ENCODE data around the gene TJP2. TPM values are rescaled to one million over a fixed set of nuclear protein-coding genes. Genes with fewer than 3 reads are reported as not detected.

The TJP2 gene
- total and polyA plus RNA-seq, 2 donors (not counting 3 experiments of a cell fraction or from before 2014, with no cell fraction given): 83.0 to 168 TPM

GRCh38 chr9:69214939-69215338, 40.9 kb downstream of the TJP2 start:
- dilution Hi-C loops (cut with MboI; ENCODE audit: extremely low pct_ligation_motif_present, low sequenced_read_pairs) (no loop called here), intact Hi-C loops (cut with micrococcal nuclease) (no loop called here)
- Histone ChIP-seq H3K27ac (ENCODE audit: insufficient read depth, low read depth, low read length) (no peak overlapping the region), H3K9me1 (replicated peaks; ENCODE audit: control insufficient read depth, extremely low read depth, insufficient read depth, low read length) (no peaks in the 10 kb centered on the region), H2AFZ (ENCODE audit: low read depth, low read length) (no peak overlapping the region), H3K9ac (replicated peaks; ENCODE audit: extremely low read depth, insufficient read depth, low read length) (no peak overlapping the region), H3K4me2 (ENCODE audit: insufficient read depth, low read length) (no peak overlapping the region), H4K20me1 (replicated peaks; ENCODE audit: control insufficient read depth, extremely low read depth, insufficient read depth, low read length) (no peaks in the 10 kb centered on the region), H3K4me1 (ENCODE audit: control insufficient read depth, extremely low read depth, insufficient read depth, low read length) (peaks cover 9% of the 10 kb centered on the region), H3K79me2 (ENCODE audit: control insufficient read depth, insufficient read depth, low read length) (peaks cover 34% of the 10 kb centered on the region), H3K27me3 (ENCODE audit: control insufficient read depth in 2 of 2, insufficient read depth in 2 of 2, low read length in 2 of 2) (no peaks in the 10 kb centered on the region), H3K9me3 (replicated peaks; ENCODE audit: control insufficient read depth, insufficient read depth, low read length) (no peaks in the 10 kb centered on the region), H3K36me3 (ENCODE audit: control insufficient read depth in 2 of 2, extremely low read depth in 1 of 2, insufficient read depth in 2 of 2, low read length in 2 of 2) (peaks cover 0 to 12% of the 10 kb centered on the region in 2 experiments), H3K4me3 (replicated peaks in 1 of 3; ENCODE audit: insufficient read depth in 1 of 3, low read depth in 1 of 3, low read length in 3 of 3) (no peak overlapping the region)
- TF ChIP-seq POLR2A (IDR thresholded peaks at IDR 0.05; ENCODE audit: low read depth, low read length): no peak
- ChIA-PET POLR2A (interaction anchor here (0.6 kb wide), 1 partner anchor 136 kb away, joined by 3 read pairs; no protein-coding TSS in a partner anchor), CTCF (interaction anchor here (1.0 to 1.6 kb wide), 7 partner anchors 9 to 180 kb away, joined by 3 to 6 read pairs (median 4); no protein-coding TSS in a partner anchor)
- FAIRE-seq (no peak), DNase-seq (ENCODE audit: low read depth, low spot score) (no peak)
- BruUV-seq (replicated peaks): no TSS peak

GRCh38 chr9:69215774-69216485, 41.9 kb downstream of the TJP2 start:
- no peak for TF ChIP-seq EZH2 (IDR thresholded peaks at IDR 0.05; ENCODE audit: borderline replicate concordance, low read depth, low read length, severe bottlenecking)
- TF ChIP-seq MYC (IDR thresholded peaks at IDR 0.05; ENCODE audit: low read depth, low read length): no peak
- TF ChIP-seq POLR2A (IDR thresholded peaks at IDR 0.05; ENCODE audit: low read depth, low read length): peak; percentile 51
- TF ChIP-seq, protein P1, sequence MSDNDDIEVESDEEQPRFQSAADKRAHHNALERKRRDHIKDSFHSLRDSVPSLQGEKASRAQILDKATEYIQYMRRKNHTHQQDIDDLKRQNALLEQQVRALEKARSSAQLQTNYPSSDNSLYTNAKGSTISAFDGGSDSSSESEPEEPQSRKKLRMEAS (IDR thresholded peaks at IDR 0.05; ENCODE audit: insufficient read depth, insufficient read length): no peak
- TF ChIP-seq JUN (IDR thresholded peaks at IDR 0.05; ENCODE audit: borderline replicate concordance, insufficient read depth, insufficient read length, low read depth): peak; percentile 75
- TF ChIP-seq FOS (IDR thresholded peaks at IDR 0.05; ENCODE audit: borderline replicate concordance, insufficient read depth, low read length): no peak
- TF ChIP-seq POLR2AphosphoS5 (IDR thresholded peaks at IDR 0.05; ENCODE audit: insufficient read depth, low read depth, low read length): peak; percentile 56
- no peak for TF ChIP-seq CTCF (IDR thresholded peaks at IDR 0.05; ENCODE audit: extremely low read depth in 1 of 2, insufficient read depth in 1 of 2, low read depth in 1 of 2, low read length in 2 of 2)
- peak; percentile 29 for TF ChIP-seq GATA2 (IDR thresholded peaks at IDR 0.05; ENCODE audit: insufficient read depth, insufficient read length, low read depth, low read length)
- Histone ChIP-seq H4K20me1 (replicated peaks; ENCODE audit: control insufficient read depth, extremely low read depth, insufficient read depth, low read length) (no peaks in the 10 kb centered on the region), H3K79me2 (ENCODE audit: control insufficient read depth, insufficient read depth, low read length) (peaks cover 25% of the 10 kb centered on the region), H3K36me3 (ENCODE audit: control insufficient read depth in 2 of 2, extremely low read depth in 1 of 2, insufficient read depth in 2 of 2, low read length in 2 of 2) (peaks cover 0 to 12% of the 10 kb centered on the region in 2 experiments), H3K27me3 (ENCODE audit: control insufficient read depth in 2 of 2, insufficient read depth in 2 of 2, low read length in 2 of 2) (no peaks in the 10 kb centered on the region), H3K4me3 (replicated peaks in 1 of 3; ENCODE audit: insufficient read depth in 1 of 3, low read depth in 1 of 3, low read length in 3 of 3) (no peak overlapping the region), H3K4me1 (ENCODE audit: control insufficient read depth, extremely low read depth, insufficient read depth, low read length) (peaks cover 9% of the 10 kb centered on the region), H3K9me1 (replicated peaks; ENCODE audit: control insufficient read depth, extremely low read depth, insufficient read depth, low read length) (no peaks in the 10 kb centered on the region), H3K9me3 (replicated peaks; ENCODE audit: control insufficient read depth, insufficient read depth, low read length) (no peaks in the 10 kb centered on the region), H3K4me2 (ENCODE audit: insufficient read depth, low read length) (no peak overlapping the region), H3K9ac (replicated peaks; ENCODE audit: extremely low read depth, insufficient read depth, low read length) (no peak overlapping the region), H3K27ac (ENCODE audit: insufficient read depth, low read depth, low read length) (peak overlapping the region; percentile 45), H2AFZ (ENCODE audit: low read depth, low read length) (no peak overlapping the region)
- BruUV-seq (replicated peaks): no TSS peak
- FAIRE-seq (peak; percentile 82), DNase-seq (ENCODE audit: low read depth, low spot score) (peak; percentile 94)
- POLR2A ChIA-PET: no interaction called here
- dilution Hi-C loops (cut with MboI; ENCODE audit: extremely low pct_ligation_motif_present, low sequenced_read_pairs): no loop called here
- intact Hi-C loops (cut with micrococcal nuclease): no loop called here
- CTCF ChIA-PET: interaction anchor here (0.7 to 1.6 kb wide), 7 partner anchors 8 to 181 kb away, joined by 3 to 6 read pairs (median 4); no protein-coding TSS in a partner anchor

Measured in endothelial cell of umbilical vein (primary cell).